Thoracic aorta (tissue), 2 donors: ENCODE measurements around the gene MYRIP. TPM values are rescaled to one million over a fixed set of nuclear protein-coding genes. Genes with fewer than 3 reads are reported as not detected.
"Not testable (repeated sequence)": the region's sequence is repeated elsewhere in the genome, so short reads cannot be mapped to it uniquely, and the experiment has no call there.

Experiments
- ATAC-seq: fragments of 150-250 bp; one replicate; pipeline ENCODE4 v1.8.0; 2017; ENCODE audit warnings: low read depth; ENCODE audit not compliant: insufficient number of reproducible peaks, low FRiP score
- DNase-seq: peaks from one replicate; pipeline ENCODE4 v3.0.0-alpha.2; 2020; ENCODE audit warnings: low spot score
- H3K27ac ChIP-seq, 2 donors: fragments of 200-600 bp; sonication (generic); 1 replicate in 1 of 2; 2 replicates in 1 of 2; pipeline ENCODE4 v1.5.1; 2016; ENCODE audit warnings: mild to moderate bottlenecking in 2 of 2, moderate library complexity in 2 of 2
- H3K27me3 ChIP-seq: fragments of 200-600 bp; sonication (generic); replicated peaks from 2 replicates; pipeline ENCODE4 v1.6.0; 2016; ENCODE audit warnings: mild to moderate bottlenecking; ENCODE audit not compliant: insufficient read depth
- H3K36me3 ChIP-seq: fragments of 200-600 bp; sonication (generic); one replicate; pipeline ENCODE4 v1.5.1; 2016
- H3K4me1 ChIP-seq, 2 donors: fragments of 200-600 bp; sonication (generic); 1 replicate in 1 of 2; 2 replicates in 1 of 2; pipeline versions ENCODE4 v1.5.1 to v1.6.0; 2016; ENCODE audit warnings: low read depth in 2 of 2, mild to moderate bottlenecking in 1 of 2; ENCODE audit not compliant: control insufficient read depth in 1 of 2
- H3K4me3 ChIP-seq: fragments of 200-600 bp; sonication (generic); 2 replicates; pipeline ENCODE4 v1.5.1; 2016; ENCODE audit warnings: mild to moderate bottlenecking
- H3K9me3 ChIP-seq: fragments of 200-600 bp; sonication (generic); 2 replicates; pipeline ENCODE4 v1.5.1; 2016
- CTCF ChIP-seq: fragments of 200-600 bp; sonication (generic); IDR thresholded peaks from one replicate; pipeline ENCODE4 v1.5.1; 2019; ENCODE audit warnings: antibody characterized with exemption
- total RNA-seq, 2 donors: library from RNA; depleted of rRNA; stranded (reverse); fragments of >200 nt; gene quantifications; one replicate each; pipeline versions ENCODE4 v1.1.0 to v1.2.3, GENCODE V29; 2016

The MYRIP gene
- total RNA-seq, 2 donors from 2014 or later: 1.5 to 5.1 TPM

GRCh38 chr3:40278791-40279190, 469.4 kb downstream of the MYRIP start:
- no peaks in the 10 kb centered on the region for H3K9me3 ChIP-seq
- no peak overlapping the region for H3K27ac ChIP-seq
- H3K4me3 ChIP-seq: no peak overlapping the region
- ATAC-seq: no peak
- DNase-seq: no peak
- TF ChIP-seq CTCF: no peak
- no peaks in the 10 kb centered on the region for H3K4me1 ChIP-seq
- H3K27me3 ChIP-seq: no peaks in the 10 kb centered on the region
- H3K36me3 ChIP-seq: no peaks in the 10 kb centered on the region

DNA sequence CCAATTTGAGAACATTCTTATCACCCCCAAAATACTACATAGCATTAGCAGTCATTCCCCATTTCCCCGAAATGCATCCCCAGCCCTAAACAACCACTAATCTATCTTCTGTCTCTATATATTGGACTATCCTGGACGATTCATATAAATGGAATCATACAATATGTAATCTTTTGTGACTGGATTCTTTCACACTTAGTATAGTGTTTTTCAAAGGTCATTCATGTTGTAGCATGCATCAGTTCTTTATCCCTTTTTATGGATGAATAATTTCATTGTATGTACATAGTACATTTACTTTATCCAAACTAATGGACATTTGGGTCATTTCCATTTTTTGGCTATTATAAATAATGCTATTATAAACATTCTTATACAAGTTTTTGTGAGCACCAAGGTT, 472.6 kb downstream of the MYRIP start:
- ATAC-seq: no peak
- H3K4me1 ChIP-seq: no peaks in the 10 kb centered on the region
- DNase-seq: no peak

DNA sequence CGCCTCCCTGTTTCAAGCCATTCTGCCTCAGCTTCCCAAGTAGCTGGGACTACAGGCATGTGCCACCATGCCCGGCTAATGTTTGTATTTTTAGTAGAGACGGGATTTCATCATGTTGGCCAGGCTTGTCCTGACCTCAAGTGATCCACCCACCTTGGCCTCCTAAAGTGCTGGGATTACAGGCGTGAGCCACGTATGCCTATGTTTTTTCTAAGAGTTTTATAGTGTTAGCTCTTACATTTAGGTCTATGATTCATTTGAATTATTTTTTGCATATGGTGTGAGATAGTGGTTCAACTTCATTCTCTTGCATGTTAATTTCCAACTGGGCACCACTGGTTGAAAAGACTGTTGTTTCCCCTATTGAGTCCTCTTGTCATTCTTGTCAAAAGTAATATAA, 473.6 kb downstream of the MYRIP start:
- not testable (repeated sequence) for H3K27ac ChIP-seq, H3K36me3 ChIP-seq, H3K4me1 ChIP-seq, ATAC-seq, H3K9me3 ChIP-seq, H3K4me3 ChIP-seq, H3K27me3 ChIP-seq, DNase-seq

More for the DNA sequence above, 472.6 kb downstream of the MYRIP start:
- no peak overlapping the region for H3K4me3 ChIP-seq
- TF ChIP-seq CTCF: no peak
- no peak overlapping the region for H3K27ac ChIP-seq
- H3K36me3 ChIP-seq: no peaks in the 10 kb centered on the region
- H3K9me3 ChIP-seq: peaks cover 3% of the 10 kb centered on the region
- no peaks in the 10 kb centered on the region for H3K27me3 ChIP-seq

- DNase-seq (no peak), ATAC-seq (no peak)
- H3K4me1 ChIP-seq: no peaks in the 10 kb centered on the region
- no peaks in the 10 kb centered on the region for H3K27me3 ChIP-seq
- H3K27ac ChIP-seq: no peak overlapping the region
- peaks cover 3% of the 10 kb centered on the region for H3K9me3 ChIP-seq
- no peak overlapping the region for H3K4me3 ChIP-seq
- TF ChIP-seq CTCF: no peak
- H3K36me3 ChIP-seq: no peaks in the 10 kb centered on the region
Observed at GRCh38 chr3:40287248-40287647, 477.8 kb downstream of the MYRIP start.

GRCh38 chr3:40290396-40290795, 481.0 kb downstream of the MYRIP start:
- Histone ChIP-seq H3K36me3 (no peaks in the 10 kb centered on the region), H3K4me3 (no peak overlapping the region), H3K27ac (no peak overlapping the region), H3K27me3 (no peaks in the 10 kb centered on the region), H3K4me1 (no peaks in the 10 kb centered on the region), H3K9me3 (no peaks in the 10 kb centered on the region)
- DNase-seq (no peak), ATAC-seq (no peak)
- no peak for TF ChIP-seq CTCF

DNA sequence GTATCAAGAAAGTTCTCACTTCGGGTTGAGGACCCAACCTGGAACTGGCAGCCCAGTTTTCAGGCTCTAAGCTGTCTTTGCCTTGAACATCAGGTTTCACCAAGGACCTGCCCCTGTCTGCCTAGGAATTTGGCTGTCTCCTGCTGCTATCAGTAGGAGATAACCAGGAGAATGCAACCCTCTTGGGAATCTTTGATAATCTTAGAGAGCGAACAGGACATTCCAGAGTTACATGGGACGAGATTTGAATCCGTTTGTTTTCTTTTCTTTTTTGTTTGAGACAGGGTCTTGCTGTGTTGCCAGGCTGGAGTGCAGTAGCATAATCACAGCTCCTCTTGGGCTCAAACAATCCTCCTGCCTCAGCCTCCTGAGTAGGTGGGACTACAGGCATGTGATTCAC, 482.1 kb downstream of the MYRIP start:
- Histone ChIP-seq H3K36me3 (no peaks in the 10 kb centered on the region), H3K27me3 (no peaks in the 10 kb centered on the region), H3K9me3 (no peaks in the 10 kb centered on the region), H3K27ac (no peak overlapping the region), H3K4me3 (no peak overlapping the region), H3K4me1 (no peaks in the 10 kb centered on the region)
- TF ChIP-seq CTCF: no peak
- DNase-seq (no peak), ATAC-seq (no peak)
